Esophagus muscularis mucosa (tissue), 4 donors: ENCODE measurements around the gene PRKN.

Source experiments
- EP300 ChIP-seq: sonication (generic); formaldehyde crosslinking; IDR thresholded peaks from one replicate; pipeline ENCODE4 v1.6.1; 2017; ENCODE audit warnings: antibody characterized with exemption
- POLR2A ChIP-seq: fragments of 450-650 bp; IDR thresholded peaks from one replicate; pipeline ENCODE4 v1.6.1; 2017; ENCODE audit warnings: antibody characterized with exemption, moderate library complexity, mild to moderate bottlenecking, low read depth
- POLR2AphosphoS5 ChIP-seq, 2 donors: sonication (generic); formaldehyde crosslinking; IDR thresholded peaks; one replicate each; pipeline ENCODE4 v1.6.1; 2017; ENCODE audit warnings: antibody characterized with exemption in 2 of 2
- TF ChIP-seq, protein P1 (sequence below), 3 experiments: fragments of 200-600 bp in 2 of 3; fragments of 450-650 bp in 1 of 3; sonication (generic) in 2 of 3; IDR thresholded peaks; one replicate each; pipeline ENCODE4 v1.5.1; 2017 to 2019; ENCODE audit warnings: antibody characterized with exemption in 3 of 3, mild to moderate bottlenecking in 2 of 3, moderate library complexity in 1 of 3

- TF ChIP-seq, protein P1, sequence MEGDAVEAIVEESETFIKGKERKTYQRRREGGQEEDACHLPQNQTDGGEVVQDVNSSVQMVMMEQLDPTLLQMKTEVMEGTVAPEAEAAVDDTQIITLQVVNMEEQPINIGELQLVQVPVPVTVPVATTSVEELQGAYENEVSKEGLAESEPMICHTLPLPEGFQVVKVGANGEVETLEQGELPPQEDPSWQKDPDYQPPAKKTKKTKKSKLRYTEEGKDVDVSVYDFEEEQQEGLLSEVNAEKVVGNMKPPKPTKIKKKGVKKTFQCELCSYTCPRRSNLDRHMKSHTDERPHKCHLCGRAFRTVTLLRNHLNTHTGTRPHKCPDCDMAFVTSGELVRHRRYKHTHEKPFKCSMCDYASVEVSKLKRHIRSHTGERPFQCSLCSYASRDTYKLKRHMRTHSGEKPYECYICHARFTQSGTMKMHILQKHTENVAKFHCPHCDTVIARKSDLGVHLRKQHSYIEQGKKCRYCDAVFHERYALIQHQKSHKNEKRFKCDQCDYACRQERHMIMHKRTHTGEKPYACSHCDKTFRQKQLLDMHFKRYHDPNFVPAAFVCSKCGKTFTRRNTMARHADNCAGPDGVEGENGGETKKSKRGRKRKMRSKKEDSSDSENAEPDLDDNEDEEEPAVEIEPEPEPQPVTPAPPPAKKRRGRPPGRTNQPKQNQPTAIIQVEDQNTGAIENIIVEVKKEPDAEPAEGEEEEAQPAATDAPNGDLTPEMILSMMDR (IDR thresholded peaks at IDR 0.05), result no peak
- TF ChIP-seq POLR2A (no peak), EP300 (no peak), POLR2AphosphoS5 (IDR thresholded peaks at IDR 0.05) (no peak)
These were observed 722.2 kb downstream of the PRKN start for GRCh38 chr6:162005372-162005771.
